ENCODE measurements around the gene RCAN3.
A peak's percentile ranks its signal among the peaks of the same experiment; 100 is the strongest.
"Not testable (repeated sequence)": the region's sequence is repeated elsewhere in the genome, so short reads cannot be mapped to it uniquely, and the experiment has no call there.

The RCAN3 gene

GRCh38 chr1:24548070-24548469, 45.4 kb downstream of the RCAN3 start:
- no peak for DNase-seq (ENCODE audit: low read depth in 2 of 2, low spot score in 1 of 2)

- DNase-seq (ENCODE audit: low read depth in 2 of 2, low spot score in 1 of 2) = not testable (repeated sequence)
Observed at GRCh38 chr1:24549210-24549609, 46.6 kb downstream of the RCAN3 start.

- no peak for DNase-seq (ENCODE audit: low read depth in 2 of 2, low spot score in 1 of 2)
Observed at GRCh38 chr1:24551290-24551959, 48.8 kb downstream of the RCAN3 start.

- no peak for DNase-seq (ENCODE audit: low read depth in 2 of 2, low spot score in 1 of 2)
Observed at GRCh38 chr1:24551960-24552571, 49.4 kb downstream of the RCAN3 start.

GRCh38 chr1:24553931-24554330, 51.3 kb downstream of the RCAN3 start:
- no peak for DNase-seq (ENCODE audit: low read depth in 2 of 2, low spot score in 1 of 2)

GRCh38 chr1:24554714-24555113, 52.1 kb downstream of the RCAN3 start:
- DNase-seq (ENCODE audit: low read depth in 2 of 2, low spot score in 1 of 2) = no peak

- peak in 1 of 2 donors; percentile 16 for DNase-seq (ENCODE audit: low read depth in 2 of 2, low spot score in 1 of 2)
Observed at GRCh38 chr1:24555591-24556413, 53.2 kb downstream of the RCAN3 start, which contains the start of gene NCMAP. TSS of gene NCMAP (plus strand) at chr1:24556087. CDS start at chr1:24595431, 39,344 bp downstream.

- no peak for DNase-seq (ENCODE audit: low read depth in 2 of 2, low spot score in 1 of 2)
Observed at GRCh38 chr1:24556414-24556795, 53.8 kb downstream of the RCAN3 start.

GRCh38 chr1:24557220-24557619, 54.6 kb downstream of the RCAN3 start:
- no peak for DNase-seq (ENCODE audit: low read depth in 2 of 2, low spot score in 1 of 2)

GRCh38 chr1:24557711-24558131, 55.1 kb downstream of the RCAN3 start:
- no peak for DNase-seq (ENCODE audit: low read depth in 2 of 2, low spot score in 1 of 2)

GRCh38 chr1:24558455-24558854, 55.8 kb downstream of the RCAN3 start:
- no peak for DNase-seq (ENCODE audit: low read depth in 2 of 2, low spot score in 1 of 2)

GRCh38 chr1:24558902-24559791, 56.5 kb downstream of the RCAN3 start:
- no peak for DNase-seq (ENCODE audit: low read depth in 2 of 2, low spot score in 1 of 2)

GRCh38 chr1:24560361-24560760, 57.7 kb downstream of the RCAN3 start:
- no peak for DNase-seq (ENCODE audit: low read depth in 2 of 2, low spot score in 1 of 2)

- DNase-seq (ENCODE audit: low read depth in 2 of 2, low spot score in 1 of 2) = no peak
Observed at GRCh38 chr1:24562625-24563024, 60.0 kb downstream of the RCAN3 start.

- DNase-seq (ENCODE audit: low read depth in 2 of 2, low spot score in 1 of 2) = no peak
Observed at GRCh38 chr1:24564695-24565094, 62.1 kb downstream of the RCAN3 start.

- no peak for DNase-seq (ENCODE audit: low read depth in 2 of 2, low spot score in 1 of 2)
Observed at GRCh38 chr1:24566236-24566867, 63.7 kb downstream of the RCAN3 start.

GRCh38 chr1:24567792-24568388, 65.3 kb downstream of the RCAN3 start:
- DNase-seq (ENCODE audit: low read depth in 2 of 2, low spot score in 1 of 2) = no peak

GRCh38 chr1:24568475-24568874, 65.8 kb downstream of the RCAN3 start:
- DNase-seq (ENCODE audit: low read depth in 2 of 2, low spot score in 1 of 2) = no peak

- DNase-seq (ENCODE audit: low read depth in 2 of 2, low spot score in 1 of 2) = no peak
Observed at GRCh38 chr1:24570265-24571125, 67.9 kb downstream of the RCAN3 start.
